GM20000 (cell line): ENCODE data around the gene BSND.
A peak's percentile ranks its signal among the peaks of the same experiment; 100 is the strongest.

Experiments used
- DNase-seq: peaks from one replicate; pipeline ENCODE4 v3.0.0; 2012; ENCODE audit warnings: low spot score
- CTCF ChIP-seq: IDR thresholded peaks from 2 replicates; pipeline ENCODE4 v1.5.1; 2012; ENCODE audit warnings: mild to moderate bottlenecking, control low read depth; ENCODE audit errors: extremely low read depth, missing control alignments

BSND gene

GRCh38 chr1:54998677-54999076, at the start of gene BSND:
Gene BSND (plus strand): TSS chr1:54998933. CDS start chr1:54999187, 254 bp downstream.
- no peak for TF ChIP-seq CTCF
- peak; percentile 46 for DNase-seq

- TF ChIP-seq CTCF: no peak
- no peak for DNase-seq
Measured at GRCh38 chr1:54949053-54949452, 49.7 kb upstream of the BSND start.

- DNase-seq: no peak
- TF ChIP-seq CTCF: no peak
Measured at GRCh38 chr1:54950006-54950368, 48.7 kb upstream of the BSND start.

GRCh38 chr1:54950369-54951163, 48.2 kb upstream of the BSND start:
- TF ChIP-seq CTCF: peak; percentile 59
- DNase-seq: peak; percentile 63

- no peak for TF ChIP-seq CTCF
- no peak for DNase-seq
Measured at GRCh38 chr1:54951810-54952226, 46.9 kb upstream of the BSND start.

- TF ChIP-seq CTCF: no peak
- DNase-seq: no peak
Measured at GRCh38 chr1:54952950-54953718, 45.6 kb upstream of the BSND start.

- no peak for DNase-seq
- no peak for TF ChIP-seq CTCF
Measured at GRCh38 chr1:54953846-54954245, 44.9 kb upstream of the BSND start.
